ENCODE data around the gene OR2H1. TPM values are rescaled to one million over a fixed set of nuclear protein-coding genes. Genes with fewer than 3 reads are reported as not detected.

OR2H1 gene
- total RNA-seq, 1 donor from 2014 or later = not detected

DNA sequence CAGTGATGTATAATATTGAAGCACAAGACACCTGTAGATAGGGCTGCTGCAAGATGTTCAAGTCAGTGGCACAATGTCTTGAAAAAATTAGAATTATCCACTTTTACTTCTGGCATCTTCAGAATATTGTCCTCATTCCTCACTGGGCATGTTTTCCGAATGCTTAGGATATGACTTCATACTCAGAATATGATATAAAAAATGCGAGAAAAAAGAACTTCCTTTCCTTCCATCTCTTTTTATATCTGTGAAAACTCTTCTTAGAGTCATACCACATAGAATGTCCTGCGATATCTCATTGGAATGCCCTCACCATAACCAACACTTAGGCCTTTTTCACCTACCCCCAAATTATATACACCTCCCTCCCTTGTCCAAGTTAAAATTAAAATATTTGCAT lies 26.2 kb downstream of the OR2H1 start:
- intact Hi-C loops (cut with micrococcal nuclease) = no loop called here

DNA sequence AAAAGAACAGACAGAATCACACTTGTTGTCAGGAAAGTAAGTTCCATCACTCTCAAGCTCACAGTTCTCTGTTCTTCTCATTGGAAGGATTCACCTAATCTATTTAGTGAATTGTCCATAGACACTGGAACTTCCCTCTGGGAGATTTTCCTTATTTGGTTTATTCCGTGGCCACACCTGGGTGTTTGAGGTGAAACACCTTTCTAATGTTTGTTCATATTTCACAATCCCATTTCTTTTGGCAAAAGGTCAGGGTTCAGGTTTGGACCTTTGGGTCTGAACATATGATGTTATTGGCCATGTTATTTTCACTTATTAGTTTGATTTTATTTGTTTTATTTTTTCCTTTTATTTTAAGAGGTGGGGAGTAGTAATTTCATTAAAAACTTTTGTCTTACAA lies 26.8 kb downstream of the OR2H1 start:
- intact Hi-C loops (cut with micrococcal nuclease) = no loop called here

DNA sequence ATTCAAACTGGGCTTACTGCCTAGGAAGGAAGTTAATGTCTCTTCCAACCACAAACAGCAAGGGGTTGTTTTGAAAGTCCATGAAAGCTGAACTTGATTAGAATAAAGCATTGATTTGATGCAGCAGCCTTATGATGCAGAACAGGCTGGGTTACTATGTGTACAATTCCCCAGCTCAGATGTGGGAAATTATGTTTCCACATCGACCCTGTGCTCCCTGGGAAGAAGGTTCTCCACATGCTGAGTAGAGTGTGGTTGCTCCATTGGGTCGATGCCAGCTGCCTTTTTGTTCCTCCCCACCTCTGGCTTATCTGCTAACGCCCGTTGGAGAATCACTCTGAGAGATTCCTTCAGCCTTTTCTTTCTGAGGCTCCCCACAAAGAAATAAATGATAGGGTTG lies 29.6 kb downstream of the OR2H1 start:
- intact Hi-C loops (cut with micrococcal nuclease) = no loop called here

DNA sequence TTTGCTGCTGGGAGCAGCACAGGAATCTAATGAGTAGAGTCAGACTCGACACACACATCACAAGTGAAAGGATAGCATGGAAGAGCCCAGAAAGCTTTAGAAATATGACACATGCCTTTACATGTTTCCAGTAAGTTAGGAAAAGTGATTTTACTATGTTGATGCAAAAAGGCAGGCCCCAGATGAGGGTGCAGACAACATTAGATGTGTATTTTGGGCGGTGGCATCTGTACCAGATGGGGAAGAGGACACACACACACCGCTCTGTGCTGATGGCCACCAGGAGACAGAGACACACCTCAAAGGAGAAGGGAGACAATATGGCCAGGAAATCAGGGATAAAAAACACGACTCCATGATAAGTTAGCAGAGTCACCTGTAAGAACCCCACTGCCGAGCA lies 30.2 kb downstream of the OR2H1 start:
- intact Hi-C loops (cut with micrococcal nuclease) = no loop called here

DNA sequence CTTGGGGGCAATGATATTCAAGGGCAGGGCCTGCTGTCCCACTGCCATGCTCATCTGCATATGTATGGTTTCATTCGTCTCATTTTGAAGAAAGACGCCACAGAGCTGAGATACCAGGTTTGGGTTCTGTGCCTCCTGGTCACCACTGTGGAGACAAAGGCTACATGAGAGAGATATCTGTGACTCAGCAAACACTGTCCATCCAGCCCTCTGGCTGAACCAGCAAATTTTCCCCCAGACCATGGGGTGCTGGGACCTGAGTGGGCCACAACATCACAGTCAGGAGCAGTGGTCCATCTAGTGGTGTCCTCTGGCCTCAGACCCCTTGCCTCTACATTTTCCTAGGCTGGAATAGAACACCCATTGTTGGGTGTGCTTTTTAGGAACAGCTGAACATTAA lies 30.7 kb downstream of the OR2H1 start, which contains the start of gene MAS1L:
TSS of gene MAS1L (minus strand) at position 297 of the 400 bp plus-strand sequence. CDS start at position 243, 54 bp downstream.
- intact Hi-C loops (cut with micrococcal nuclease) = no loop called here

DNA sequence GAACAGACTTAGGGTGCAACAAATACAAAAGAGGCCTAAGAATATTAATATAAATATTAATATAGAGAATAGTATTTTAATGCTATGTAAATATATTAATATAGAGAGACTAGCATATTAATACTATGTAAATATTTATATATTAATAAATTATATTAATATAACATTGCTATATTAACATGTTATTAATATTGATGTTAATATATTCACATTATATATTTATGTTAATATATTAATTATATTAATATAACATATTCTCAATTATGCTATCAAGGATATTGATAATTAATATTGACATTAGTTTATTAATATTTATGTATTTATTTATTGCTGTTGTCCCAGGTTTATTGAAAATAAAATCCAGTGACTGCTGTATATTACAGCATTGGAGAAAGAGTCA lies 31.9 kb downstream of the OR2H1 start:
- intact Hi-C loops (cut with micrococcal nuclease) = no loop called here

DNA sequence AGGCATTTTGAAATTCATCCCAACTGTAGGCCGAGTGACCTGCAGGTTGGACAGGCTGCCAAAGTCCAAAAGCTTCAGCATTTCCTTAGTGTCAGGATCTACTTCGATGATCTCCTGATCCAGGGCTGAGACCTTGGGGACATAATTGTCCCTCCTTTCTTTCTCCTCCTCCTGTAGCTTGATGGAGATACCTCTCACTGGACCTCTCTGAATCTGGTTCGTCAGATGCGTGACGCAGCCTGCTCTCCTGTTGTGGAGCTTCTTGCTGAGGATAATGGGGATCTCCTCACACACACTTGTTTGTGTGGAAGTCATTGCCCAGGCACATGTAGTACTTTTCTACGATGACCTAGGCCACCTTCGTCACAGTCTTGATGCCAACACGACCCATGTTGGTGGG lies 32.3 kb downstream of the OR2H1 start:
- intact Hi-C loops (cut with micrococcal nuclease) = no loop called here

DNA sequence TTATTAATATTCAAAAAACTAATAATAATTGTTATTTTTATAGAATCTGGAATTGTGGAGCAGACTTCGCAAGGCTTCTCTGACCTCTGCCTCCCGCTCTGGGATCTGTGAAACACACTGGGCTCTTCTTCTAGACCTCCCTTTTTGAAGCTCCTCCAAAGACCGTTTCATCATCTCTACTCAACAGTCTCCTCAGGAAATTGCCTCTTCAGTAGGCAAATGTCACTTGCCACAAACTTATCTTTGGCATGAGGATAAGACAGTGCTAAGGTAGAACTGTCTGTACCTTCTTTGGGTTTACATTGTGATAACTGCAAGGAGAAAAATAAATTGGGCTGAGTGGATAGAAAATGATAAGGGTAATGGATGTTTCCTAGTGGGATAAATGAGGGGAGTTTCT lies 33.1 kb downstream of the OR2H1 start:
- intact Hi-C loops (cut with micrococcal nuclease) = no loop called here

DNA sequence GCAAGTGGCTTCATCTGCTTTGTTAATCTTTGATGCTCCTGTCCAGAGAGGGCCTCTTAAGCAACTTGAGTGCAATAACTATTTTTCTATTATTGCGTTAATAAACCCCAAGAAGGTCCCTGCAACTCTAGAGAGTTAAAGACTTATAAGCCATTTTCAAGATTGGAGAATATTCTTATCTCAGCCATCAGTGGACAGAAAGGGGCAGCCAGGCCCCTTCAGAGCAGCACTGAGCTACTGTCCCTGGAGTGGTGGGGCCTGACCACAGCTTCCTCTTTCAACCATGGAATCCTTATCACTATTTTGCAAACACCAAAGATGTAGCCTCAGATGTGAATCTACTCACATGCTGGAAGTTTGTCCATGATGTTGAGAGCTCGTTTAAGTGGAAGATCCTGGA lies 33.6 kb downstream of the OR2H1 start:
- intact Hi-C loops (cut with micrococcal nuclease) = no loop called here

DNA sequence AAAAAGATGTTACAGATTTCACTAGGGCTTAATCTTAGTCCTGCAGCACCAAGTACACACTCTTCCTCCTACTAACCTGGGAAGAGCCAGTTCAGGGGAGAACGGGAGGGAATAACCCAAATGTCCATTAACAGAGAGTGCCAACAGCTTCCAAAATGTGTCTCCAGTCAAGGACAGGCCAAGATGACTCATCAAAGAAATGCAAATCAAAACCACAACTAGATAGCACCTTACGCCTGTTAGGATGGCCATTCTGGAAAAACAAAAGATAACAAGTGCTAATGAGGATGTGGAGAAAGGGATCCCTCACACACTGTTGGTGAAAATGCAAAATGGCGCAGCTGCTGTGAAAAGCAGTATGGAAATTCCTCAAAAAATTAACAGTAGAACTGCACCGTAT lies 34.6 kb downstream of the OR2H1 start:
- intact Hi-C loops (cut with micrococcal nuclease) = no loop called here

DNA sequence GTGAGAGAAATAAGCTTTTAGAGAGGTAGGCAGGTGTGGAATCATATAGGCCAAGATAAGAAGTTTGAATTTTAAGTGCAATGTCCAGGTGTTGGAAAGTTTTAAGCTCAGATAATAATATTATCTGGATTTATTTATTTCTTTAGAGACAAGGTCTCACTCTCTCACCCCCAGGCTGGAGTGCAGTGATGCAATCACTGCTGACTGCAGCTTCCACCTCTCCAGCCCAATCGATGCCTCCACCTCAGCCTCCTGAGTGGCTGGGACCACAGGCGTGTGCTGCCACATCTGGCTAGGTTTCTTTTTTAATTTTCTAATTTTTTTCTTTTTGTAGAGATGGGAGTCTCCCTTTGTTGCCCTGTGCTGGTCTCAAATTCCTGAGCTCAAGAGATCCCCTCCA lies 36.3 kb downstream of the OR2H1 start:
- intact Hi-C loops (cut with micrococcal nuclease) = no loop called here

DNA sequence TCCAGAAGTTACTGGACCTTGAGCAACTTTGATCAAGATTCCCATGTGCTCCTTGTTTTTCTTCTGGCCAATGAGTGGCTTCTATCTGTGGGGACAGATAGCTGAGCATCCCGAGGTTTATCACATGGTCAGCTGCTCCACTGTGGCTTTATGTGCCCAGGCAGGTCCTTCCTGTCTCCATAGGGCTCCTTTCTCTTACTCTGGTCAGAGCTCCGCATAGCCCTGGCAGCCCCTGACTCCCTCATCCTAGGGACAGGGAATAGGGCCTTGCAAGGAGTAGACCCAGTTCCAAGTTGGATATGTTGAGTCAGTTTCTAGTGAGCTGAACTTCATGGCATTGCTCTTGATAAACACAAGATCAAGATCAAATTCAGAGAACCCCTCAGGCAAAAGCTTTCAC lies 37.2 kb downstream of the OR2H1 start:
- intact Hi-C loops (cut with micrococcal nuclease) = no loop called here

DNA sequence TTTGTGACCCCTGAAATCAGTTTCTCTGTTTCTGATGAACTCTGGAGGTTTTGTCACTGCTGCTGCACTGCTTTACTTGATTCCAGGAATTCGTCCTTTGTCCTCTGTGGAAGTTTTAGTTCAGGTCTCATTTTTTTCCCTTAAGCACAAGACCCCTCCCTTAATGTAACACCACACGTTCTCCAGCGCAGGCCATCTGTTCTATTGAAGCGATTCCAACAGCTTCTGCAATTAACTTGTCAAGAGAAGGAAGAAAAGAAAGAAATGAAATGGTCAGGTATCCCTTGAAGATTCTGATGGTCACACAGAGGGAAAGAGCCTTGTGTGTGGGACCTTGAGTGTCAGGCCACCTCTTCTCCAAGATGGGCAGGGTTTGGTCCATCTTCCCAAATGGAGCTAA lies 38.6 kb downstream of the OR2H1 start:
- intact Hi-C loops (cut with micrococcal nuclease) = no loop called here

DNA sequence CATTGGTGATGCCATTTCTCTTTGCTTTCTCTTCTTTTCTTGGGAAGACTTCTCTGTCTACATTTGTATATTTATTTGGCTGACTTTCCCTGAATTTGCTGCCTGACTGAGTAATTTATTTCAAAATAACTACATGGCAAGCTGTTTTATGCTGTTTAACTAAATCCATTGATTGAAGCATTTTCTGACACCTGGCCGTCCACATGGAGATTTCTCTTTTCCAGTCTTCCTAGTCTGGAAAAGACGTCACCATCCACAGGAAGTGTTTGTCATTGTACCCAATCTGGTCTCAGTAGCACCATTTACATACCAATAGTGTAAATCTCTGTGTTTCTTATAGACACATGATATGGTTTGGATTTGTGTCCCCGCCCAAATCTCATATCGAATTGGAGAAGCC lies 40.0 kb downstream of the OR2H1 start:
- intact Hi-C loops (cut with micrococcal nuclease) = no loop called here

DNA sequence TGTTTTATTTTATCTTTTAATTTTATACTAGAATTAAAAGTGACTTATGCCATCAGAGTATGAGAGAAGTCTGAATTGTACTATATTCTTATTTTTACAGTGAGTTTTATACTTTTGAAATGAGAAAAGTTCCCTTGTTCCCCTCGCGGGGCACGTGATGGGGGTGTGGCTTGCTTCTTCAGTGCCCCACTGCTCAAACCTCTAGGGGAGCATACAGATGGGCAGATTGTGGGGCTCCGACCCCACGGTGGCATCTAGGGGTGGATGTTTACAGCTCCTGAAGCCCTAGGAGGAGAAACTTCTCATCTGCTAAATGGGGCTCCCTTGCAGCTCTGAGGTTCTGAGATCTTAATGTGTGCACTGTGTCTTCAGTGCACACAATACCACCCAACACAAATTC lies 42.7 kb downstream of the OR2H1 start:
- intact Hi-C loops (cut with micrococcal nuclease) = no loop called here

DNA sequence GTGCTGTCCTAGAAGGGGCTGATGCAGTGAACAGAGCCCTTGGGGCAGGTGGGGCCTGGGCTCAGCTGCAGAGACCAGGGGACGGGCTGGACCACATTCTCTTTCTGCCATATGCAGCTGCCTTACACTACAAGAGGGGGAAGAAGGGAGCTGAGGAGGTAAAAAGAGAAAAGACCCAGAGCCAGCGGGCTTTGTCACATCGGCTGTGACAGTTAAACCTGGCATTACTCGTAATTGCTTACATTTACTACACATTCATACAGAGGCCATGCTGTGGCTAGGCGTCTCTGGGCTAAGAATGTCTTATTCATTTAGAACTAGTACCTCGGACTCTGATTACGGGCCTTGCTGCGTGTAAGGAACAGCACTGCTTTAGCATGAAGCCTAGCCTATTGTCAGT lies 43.6 kb downstream of the OR2H1 start:
- intact Hi-C loops (cut with micrococcal nuclease) = no loop called here

DNA sequence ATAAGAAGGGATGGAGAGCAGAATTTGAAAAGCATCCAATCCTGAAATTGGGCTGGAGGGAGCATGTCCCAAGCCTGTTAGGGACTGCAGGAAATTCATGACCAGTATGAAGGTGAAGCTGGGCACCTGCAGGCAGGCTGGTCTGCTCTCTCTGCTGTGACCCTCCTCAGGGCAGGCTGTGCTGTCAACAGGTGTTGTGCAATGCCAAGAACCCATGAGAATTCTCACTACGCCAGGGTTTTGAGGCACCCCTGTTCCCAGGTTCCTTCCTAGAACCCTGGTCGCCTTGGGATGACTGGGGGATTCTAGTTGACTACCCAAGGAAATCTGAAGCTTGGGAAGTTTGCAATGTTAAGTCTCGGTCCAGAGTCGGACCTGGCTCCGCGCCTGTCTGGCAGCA lies 44.2 kb downstream of the OR2H1 start:
- intact Hi-C loops (cut with micrococcal nuclease) = no loop called here

DNA sequence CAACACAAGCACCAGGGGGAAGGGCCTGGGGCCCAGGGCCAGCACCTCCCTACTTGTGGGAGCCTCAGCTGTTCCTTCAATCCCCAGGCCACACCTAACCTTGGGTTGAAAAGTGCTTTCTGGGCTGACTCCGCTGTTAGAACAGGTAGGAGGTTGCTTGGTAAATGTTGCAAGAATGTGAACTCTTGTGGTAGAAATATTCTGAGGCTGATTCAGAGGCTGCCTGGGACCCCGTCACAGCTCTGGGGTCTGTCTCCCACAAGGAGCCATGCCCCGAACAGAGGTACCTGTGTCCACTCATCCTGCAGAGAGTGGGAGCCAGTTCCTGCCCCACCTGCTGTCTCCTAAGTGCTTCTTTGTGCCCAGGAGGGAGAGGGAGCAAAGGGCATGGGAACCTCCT lies 45.2 kb downstream of the OR2H1 start:
- intact Hi-C loops (cut with micrococcal nuclease) = no loop called here

DNA sequence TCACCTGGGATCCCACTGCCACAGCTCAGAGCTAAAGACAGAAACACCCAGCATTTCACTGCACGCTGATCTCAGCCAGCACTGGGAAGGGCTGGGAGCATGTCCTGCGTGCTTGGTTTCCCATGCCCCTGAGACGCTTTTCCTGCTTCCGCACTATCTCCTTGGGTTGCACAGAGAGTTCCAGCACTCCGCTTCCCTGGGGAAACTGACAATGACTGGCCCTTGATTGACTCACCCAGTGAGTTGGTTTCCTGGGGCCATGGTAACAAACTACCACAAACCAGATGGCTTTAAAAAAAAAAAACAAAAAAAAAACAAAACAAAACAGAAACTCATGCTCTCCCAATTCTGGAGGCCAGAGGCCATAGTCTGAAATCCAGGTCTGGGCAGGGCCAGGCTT lies 45.6 kb downstream of the OR2H1 start:
- intact Hi-C loops (cut with micrococcal nuclease) = no loop called here

DNA sequence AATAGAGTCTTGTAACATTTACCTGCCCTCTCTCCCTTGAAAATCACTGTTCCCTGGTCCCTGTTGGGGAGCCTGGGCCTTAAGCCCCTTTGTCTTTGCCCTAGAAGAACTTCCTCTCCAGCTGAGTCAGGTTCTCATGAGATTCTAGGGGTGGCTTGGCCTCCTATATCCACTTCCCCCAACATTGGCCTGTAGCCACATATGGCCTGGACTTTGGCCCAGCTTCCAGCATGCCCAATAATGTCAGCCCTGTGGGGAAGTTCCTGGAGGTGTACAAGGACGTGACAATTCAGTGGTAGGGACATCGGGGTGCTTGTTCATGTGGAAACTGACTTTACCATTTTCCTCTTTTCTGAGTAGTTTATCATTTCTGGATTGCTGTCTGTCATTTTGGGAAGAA lies 48.0 kb downstream of the OR2H1 start:
- intact Hi-C loops (cut with micrococcal nuclease) = no loop called here

DNA sequence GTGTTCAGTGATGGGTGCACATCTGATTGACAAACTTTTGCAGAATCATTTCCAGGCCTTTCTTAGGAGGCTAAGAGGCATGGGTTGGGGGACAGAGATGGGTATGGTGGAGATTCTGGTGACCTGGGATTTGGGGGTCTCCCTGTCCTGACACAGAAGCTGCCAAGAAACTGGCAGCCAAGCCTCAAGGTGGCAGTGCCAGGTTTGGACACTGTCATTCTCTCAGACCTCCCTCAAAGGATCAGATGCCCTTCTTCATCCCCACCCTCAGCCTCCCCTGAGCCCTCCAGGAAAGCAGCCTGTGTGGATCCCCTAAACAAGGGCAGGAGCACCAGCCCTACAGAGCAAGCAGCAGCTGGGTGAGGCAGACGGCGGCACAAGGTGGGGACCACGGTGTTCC lies 48.9 kb downstream of the OR2H1 start:
- intact Hi-C loops (cut with micrococcal nuclease) = no loop called here

DNA sequence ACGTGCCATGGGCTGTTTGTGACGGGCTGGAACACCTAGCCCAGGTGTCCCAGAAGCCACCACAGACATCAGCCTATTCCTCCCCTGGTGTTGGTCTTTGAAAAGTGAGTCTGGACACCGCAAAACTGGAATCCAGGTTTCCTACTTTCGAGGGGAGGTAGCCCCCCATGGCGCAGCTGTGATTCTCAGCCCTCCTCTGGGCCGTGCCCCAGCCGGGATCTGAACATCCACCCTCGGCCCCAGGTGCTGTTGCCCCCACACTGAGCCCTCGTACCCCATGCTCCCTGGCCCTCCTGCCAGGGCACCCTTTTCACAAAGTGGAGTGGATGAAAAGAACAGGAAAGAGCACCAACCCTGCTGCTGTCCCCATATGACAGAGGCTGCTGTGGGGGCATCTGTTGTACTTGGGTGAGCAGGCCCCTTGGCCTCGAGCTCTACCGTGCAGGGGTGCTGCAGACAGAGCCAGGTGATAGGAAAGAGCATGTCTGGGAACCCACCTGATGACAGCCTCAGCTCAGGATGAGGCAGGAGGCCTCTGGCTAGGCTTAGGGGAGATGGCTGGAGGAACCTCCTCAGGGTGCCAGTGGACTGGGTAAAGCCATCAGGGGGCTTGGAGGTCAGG lies 49.6 kb downstream of the OR2H1 start:
- intact Hi-C loops (cut with micrococcal nuclease) = no loop called here

DNA sequence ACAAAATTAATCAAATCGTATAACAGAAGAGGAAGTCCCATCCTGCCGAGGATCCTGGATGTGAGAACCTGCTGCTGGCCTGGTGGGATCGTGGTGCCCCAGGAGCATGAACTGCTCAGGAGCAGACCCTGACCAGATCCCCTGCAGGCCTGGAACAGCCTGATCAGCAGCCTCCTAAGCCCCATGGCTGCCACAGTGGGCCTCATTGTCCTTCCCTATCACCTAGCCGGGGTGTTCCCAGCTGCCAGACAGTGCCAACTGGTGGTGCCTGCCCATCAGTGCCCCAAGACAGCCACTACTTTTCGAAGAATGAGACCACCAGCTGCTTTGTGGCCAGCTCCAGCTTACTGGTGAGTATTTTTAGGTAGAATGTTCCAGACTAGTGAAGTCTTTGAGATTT lies 50.4 kb downstream of the OR2H1 start:
- intact Hi-C loops (cut with micrococcal nuclease) = no loop called here

DNA sequence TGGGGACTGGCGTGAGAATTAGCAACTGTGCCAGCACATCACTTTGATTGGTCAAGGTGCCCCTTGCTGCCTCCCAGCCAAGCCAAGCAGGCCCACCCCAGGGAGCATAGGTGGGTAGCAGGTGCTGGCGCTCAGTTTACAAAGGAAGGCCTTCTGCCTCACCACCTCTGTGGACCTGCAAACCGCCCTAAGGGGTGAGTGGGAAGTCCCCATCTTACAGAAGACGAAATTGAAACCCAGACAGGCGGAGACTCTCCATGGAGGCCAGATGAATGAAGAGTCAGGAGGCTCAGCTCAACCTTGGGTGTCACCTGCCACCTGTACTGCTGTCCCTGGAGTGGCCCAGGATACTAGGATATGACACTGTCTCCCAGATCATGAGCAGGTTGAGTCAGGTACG lies 52.3 kb downstream of the OR2H1 start:
- intact Hi-C loops (cut with micrococcal nuclease) = no loop called here
